ENCODE results near the gene SHKBP1.
"Not testable (repeated sequence)": the region's sequence is repeated elsewhere in the genome, so short reads cannot be mapped to it uniquely, and the experiment has no call there.

SHKBP1 gene

GRCh38 chr19:40616941-40617340 lies 40.3 kb downstream of the SHKBP1 start:
- Histone ChIP-seq H3K9ac (ENCODE audit: low read depth, low read length) (no peak overlapping the region), H3K36me3 (ENCODE audit: insufficient read depth, low read length) (peaks cover 4% of the 10 kb centered on the region; the same call in 1 of the 2 replicates), H3K4me1 (ENCODE audit: insufficient read depth, low read length) (no peaks in the 10 kb centered on the region; the same call in 1 of the 2 replicates), H3K9me3 (ENCODE audit: control insufficient read depth, insufficient read depth, low read length) (no peaks in the 10 kb centered on the region)

- no peak overlapping the region for H3K9ac ChIP-seq (ENCODE audit: low read depth, low read length)
- no peaks in the 10 kb centered on the region for H3K9me3 ChIP-seq (ENCODE audit: control insufficient read depth, insufficient read depth, low read length)
- H3K36me3 ChIP-seq (ENCODE audit: insufficient read depth, low read length) = peaks cover 4% of the 10 kb centered on the region; the same call in 1 of the 2 replicates
- H3K4me1 ChIP-seq (ENCODE audit: insufficient read depth, low read length) = no peaks in the 10 kb centered on the region
These were observed 41.3 kb downstream of the SHKBP1 start for GRCh38 chr19:40617961-40618360.

GRCh38 chr19:40619333-40620160 lies 42.9 kb downstream of the SHKBP1 start:
- Histone ChIP-seq H3K9ac (ENCODE audit: low read depth, low read length) (no peak overlapping the region), H3K4me1 (ENCODE audit: insufficient read depth, low read length) (no peaks in the 10 kb centered on the region), H3K36me3 (ENCODE audit: insufficient read depth, low read length) (peaks cover 4% of the 10 kb centered on the region; the same call in 1 of the 2 replicates), H3K9me3 (ENCODE audit: control insufficient read depth, insufficient read depth, low read length) (no peaks in the 10 kb centered on the region)

- H3K9me3 ChIP-seq (ENCODE audit: control insufficient read depth, insufficient read depth, low read length) = no peaks in the 10 kb centered on the region
- peaks cover 4% of the 10 kb centered on the region; the same call in 1 of the 2 replicates for H3K36me3 ChIP-seq (ENCODE audit: insufficient read depth, low read length)
- H3K4me1 ChIP-seq (ENCODE audit: insufficient read depth, low read length) = no peaks in the 10 kb centered on the region
- no peak overlapping the region for H3K9ac ChIP-seq (ENCODE audit: low read depth, low read length)
These were observed 43.5 kb downstream of the SHKBP1 start for GRCh38 chr19:40620161-40620485.

GRCh38 chr19:40621283-40621682 lies 44.6 kb downstream of the SHKBP1 start:
- Histone ChIP-seq H3K9ac (ENCODE audit: low read depth, low read length) (no peak overlapping the region), H3K9me3 (ENCODE audit: control insufficient read depth, insufficient read depth, low read length) (no peaks in the 10 kb centered on the region), H3K36me3 (ENCODE audit: insufficient read depth, low read length) (peaks cover 4% of the 10 kb centered on the region; the same call in 1 of the 2 replicates), H3K4me1 (ENCODE audit: insufficient read depth, low read length) (no peaks in the 10 kb centered on the region)

GRCh38 chr19:40621966-40622772 lies 45.5 kb downstream of the SHKBP1 start:
- Histone ChIP-seq H3K9ac (ENCODE audit: low read depth, low read length) (no peak overlapping the region), H3K4me1 (ENCODE audit: insufficient read depth, low read length) (no peaks in the 10 kb centered on the region), H3K9me3 (ENCODE audit: control insufficient read depth, insufficient read depth, low read length) (no peaks in the 10 kb centered on the region), H3K36me3 (ENCODE audit: insufficient read depth, low read length) (peaks cover 4% of the 10 kb centered on the region; the same call in 1 of the 2 replicates)

- peaks cover 4% of the 10 kb centered on the region; the same call in 1 of the 2 replicates for H3K36me3 ChIP-seq (ENCODE audit: insufficient read depth, low read length)
- H3K9ac ChIP-seq (ENCODE audit: low read depth, low read length) = no peak overlapping the region
- no peaks in the 10 kb centered on the region; the same call in 1 of the 2 replicates for H3K4me1 ChIP-seq (ENCODE audit: insufficient read depth, low read length)
- H3K9me3 ChIP-seq (ENCODE audit: control insufficient read depth, insufficient read depth, low read length) = no peaks in the 10 kb centered on the region
These were observed 46.1 kb downstream of the SHKBP1 start for GRCh38 chr19:40622773-40623075.

- Histone ChIP-seq H3K4me1 (ENCODE audit: insufficient read depth, low read length) (no peaks in the 10 kb centered on the region; the same call in 1 of the 2 replicates), H3K9me3 (ENCODE audit: control insufficient read depth, insufficient read depth, low read length) (no peaks in the 10 kb centered on the region), H3K36me3 (ENCODE audit: insufficient read depth, low read length) (peaks cover 4% of the 10 kb centered on the region; the same call in 1 of the 2 replicates), H3K9ac (ENCODE audit: low read depth, low read length) (peak overlapping the region; percentile 19; the same call in 1 of the 2 replicates)
These were observed 47.0 kb downstream of the SHKBP1 start for GRCh38 chr19:40623403-40624251.

- not testable (repeated sequence) for H3K4me1 ChIP-seq (ENCODE audit: insufficient read depth, low read length); H3K9ac ChIP-seq (ENCODE audit: low read depth, low read length); H3K9me3 ChIP-seq (ENCODE audit: control insufficient read depth, insufficient read depth, low read length); H3K36me3 ChIP-seq (ENCODE audit: insufficient read depth, low read length)
These were observed 47.9 kb downstream of the SHKBP1 start for GRCh38 chr19:40624369-40625153.

- no peak overlapping the region for H3K9ac ChIP-seq (ENCODE audit: low read depth, low read length)
- H3K36me3 ChIP-seq (ENCODE audit: insufficient read depth, low read length) = no peaks in the 10 kb centered on the region; the same call in 1 of the 2 replicates
- no peaks in the 10 kb centered on the region for H3K9me3 ChIP-seq (ENCODE audit: control insufficient read depth, insufficient read depth, low read length)
- no peaks in the 10 kb centered on the region; the same call in 1 of the 2 replicates for H3K4me1 ChIP-seq (ENCODE audit: insufficient read depth, low read length)
These were observed 48.9 kb downstream of the SHKBP1 start for GRCh38 chr19:40625406-40626120.

- no peak overlapping the region for H3K9ac ChIP-seq (ENCODE audit: low read depth, low read length)
- no peaks in the 10 kb centered on the region for H3K9me3 ChIP-seq (ENCODE audit: control insufficient read depth, insufficient read depth, low read length)
- H3K36me3 ChIP-seq (ENCODE audit: insufficient read depth, low read length) = no peaks in the 10 kb centered on the region; the same call in 1 of the 2 replicates
- H3K4me1 ChIP-seq (ENCODE audit: insufficient read depth, low read length) = peaks cover 4% of the 10 kb centered on the region; the same call in 1 of the 2 replicates
These were observed 50.2 kb downstream of the SHKBP1 start for GRCh38 chr19:40626918-40627317.

GRCh38 chr19:40627486-40628279 lies 51.0 kb downstream of the SHKBP1 start:
- no peak overlapping the region for H3K9ac ChIP-seq (ENCODE audit: low read depth, low read length)

More at GRCh38 chr19:40627486-40628279, 51.0 kb downstream of the SHKBP1 start:
- Histone ChIP-seq H3K36me3 (ENCODE audit: insufficient read depth, low read length) (no peaks in the 10 kb centered on the region; the same call in 1 of the 2 replicates), H3K4me1 (ENCODE audit: insufficient read depth, low read length) (peaks cover 4% of the 10 kb centered on the region; the same call in 1 of the 2 replicates), H3K9me3 (ENCODE audit: control insufficient read depth, insufficient read depth, low read length) (no peaks in the 10 kb centered on the region)
